AG10803 (cell line): ENCODE measurements around the gene COL23A1.

Experiments
- DNase-seq: peaks from one replicate; pipeline ENCODE4 v3.0.0; 2010; ENCODE audit warnings: low read depth
- H3K4me3 ChIP-seq: 2 replicates; pipeline ENCODE4 v1.5.1; 2011; ENCODE audit warnings: mild to moderate bottlenecking, low read length, control low read depth
- CTCF ChIP-seq: conservative IDR thresholded peaks from 2 replicates; pipeline ENCODE4 v1.5.1; 2011; ENCODE audit warnings: mild to moderate bottlenecking, low read length, control low read depth, inconsistent platforms

The COL23A1 gene

GRCh38 chr5:178214160-178214803 lies 375.9 kb downstream of the COL23A1 start:
- DNase-seq, result no peak
- H3K4me3 ChIP-seq, result no peak overlapping the region
- TF ChIP-seq CTCF, result no peak

- no peak for TF ChIP-seq CTCF
- no peak for DNase-seq
- H3K4me3 ChIP-seq, result no peak overlapping the region
Measured at GRCh38 chr5:178213748-178214151, 376.4 kb downstream of the COL23A1 start.

- no peak for DNase-seq
- no peak for TF ChIP-seq CTCF
- no peak overlapping the region for H3K4me3 ChIP-seq
Measured at GRCh38 chr5:178213003-178213461, 377.2 kb downstream of the COL23A1 start.

GRCh38 chr5:178212241-178213002 lies 377.8 kb downstream of the COL23A1 start:
- DNase-seq, result no peak
- TF ChIP-seq CTCF, result no peak
- no peak overlapping the region for H3K4me3 ChIP-seq

- no peak for TF ChIP-seq CTCF
Measured at GRCh38 chr5:178211095-178212048, 378.8 kb downstream of the COL23A1 start.

GRCh38 chr5:178210686-178211085 lies 379.5 kb downstream of the COL23A1 start:
- H3K4me3 ChIP-seq, result no peak overlapping the region
- no peak for TF ChIP-seq CTCF
- no peak for DNase-seq

More at GRCh38 chr5:178211095-178212048, 378.8 kb downstream of the COL23A1 start:
- no peak for DNase-seq
- H3K4me3 ChIP-seq, result no peak overlapping the region
